LNCaP clone FGC (cell line): ENCODE results near the gene CAPRIN2.
A peak's percentile ranks its signal among the peaks of the same experiment; 100 is the strongest.

Experiments
- DNase-seq: peaks from one replicate; pipeline ENCODE4 v3.0.0-alpha.2; 2011; ENCODE audit warnings: low read depth
- H3K4me3 ChIP-seq: 2 replicates; pipeline ENCODE4 v1.5.1; 2011; ENCODE audit warnings: mild to moderate bottlenecking, low read depth, low read length, control low read depth
- CTCF ChIP-seq: IDR thresholded peaks from 2 replicates; pipeline ENCODE4 v1.5.1; 2012; ENCODE audit warnings: mild to moderate bottlenecking; ENCODE audit not compliant: control insufficient read depth, insufficient read depth; ENCODE audit errors: extremely low read depth

The CAPRIN2 gene

GRCh38 chr12:30764251-30764650 lies 9.5 kb upstream of the CAPRIN2 start:
- H3K4me3 ChIP-seq: no peak overlapping the region
- TF ChIP-seq CTCF: no peak
- no peak for DNase-seq

DNA sequence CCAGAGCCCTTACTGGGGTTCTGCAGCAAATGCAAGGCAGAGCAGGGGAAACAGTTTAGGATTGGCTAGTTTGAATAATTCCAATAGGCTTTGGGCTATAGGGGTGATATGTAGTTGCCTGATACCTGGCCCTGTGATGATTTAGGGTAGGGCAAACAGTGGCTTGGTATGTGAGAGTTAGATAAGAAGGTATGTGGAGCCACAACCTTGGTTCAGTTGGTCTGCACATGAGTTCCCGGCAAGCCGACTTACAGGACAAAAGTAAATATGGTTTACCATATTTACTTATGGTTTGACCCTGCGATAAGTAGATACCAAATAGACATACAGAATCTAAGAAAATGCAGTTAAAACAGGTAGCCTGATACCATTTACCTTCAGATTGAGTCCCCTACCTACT lies 8.3 kb upstream of the CAPRIN2 start:
- no peak overlapping the region for H3K4me3 ChIP-seq
- TF ChIP-seq CTCF: no peak
- no peak for DNase-seq

DNA sequence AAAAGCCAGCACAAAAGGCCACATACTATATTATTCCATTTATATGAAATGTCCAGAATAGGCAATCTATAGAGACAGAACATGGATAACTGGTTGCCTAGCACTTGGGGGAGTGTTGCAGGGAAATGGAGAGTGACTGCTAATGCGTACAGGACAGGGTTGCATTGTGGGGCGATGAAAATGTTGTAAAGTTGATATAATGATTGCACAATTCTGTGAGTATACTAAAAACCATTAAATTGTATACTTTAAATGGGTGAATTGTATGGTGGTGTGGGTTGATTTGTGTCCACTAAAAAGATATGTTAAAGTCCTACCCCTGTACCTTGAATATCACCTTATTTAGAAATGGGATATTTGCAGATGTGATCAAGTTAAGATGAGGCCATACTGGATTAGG lies 7.0 kb upstream of the CAPRIN2 start:
- no peak overlapping the region for H3K4me3 ChIP-seq
- DNase-seq: no peak
- no peak for TF ChIP-seq CTCF

DNA sequence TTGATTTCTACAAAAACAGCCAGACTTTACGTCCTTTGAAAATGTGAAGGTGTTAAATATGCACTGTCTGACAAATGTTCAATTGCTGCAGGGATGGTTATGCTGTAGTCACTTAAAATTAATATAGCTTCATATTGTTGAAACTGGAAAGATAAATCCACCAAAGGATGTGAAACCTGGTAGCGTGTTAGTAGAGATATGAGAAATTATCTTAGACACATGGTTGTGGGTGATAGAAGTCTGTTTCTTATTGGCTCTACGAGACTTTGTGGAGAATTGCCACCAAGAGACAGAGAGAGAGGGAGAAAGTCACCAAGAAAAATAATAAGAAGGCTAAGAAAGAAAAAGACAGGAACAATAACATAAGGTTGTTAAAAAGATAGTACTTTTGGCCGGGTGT lies 2.6 kb upstream of the CAPRIN2 start:
- H3K4me3 ChIP-seq: no peak overlapping the region
- DNase-seq: no peak
- TF ChIP-seq CTCF: no peak

GRCh38 chr12:30756074-30756473 lies 1.3 kb upstream of the CAPRIN2 start:
- no peak overlapping the region for H3K4me3 ChIP-seq
- no peak for DNase-seq
- TF ChIP-seq CTCF: no peak

DNA sequence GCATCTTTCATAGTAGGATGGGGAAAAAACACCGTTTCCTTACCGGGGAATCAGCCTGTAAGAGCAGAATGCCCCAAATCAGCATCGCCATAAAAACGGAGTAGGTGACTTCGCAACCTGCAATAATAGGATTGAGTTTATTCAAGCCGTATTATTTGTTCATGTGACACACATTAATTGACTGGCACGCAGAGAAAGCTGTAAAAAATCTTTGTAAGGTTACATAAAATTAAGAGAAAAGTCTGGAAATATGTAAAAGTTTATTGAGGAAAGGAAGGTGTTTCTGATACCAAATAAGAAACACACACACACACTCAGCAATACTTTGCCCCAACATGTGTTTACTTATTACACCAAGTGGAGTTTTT lies 628 bp upstream of the CAPRIN2 start:
- no peak for TF ChIP-seq CTCF
- H3K4me3 ChIP-seq: peak overlapping the region; percentile 55
- no peak for DNase-seq

DNA sequence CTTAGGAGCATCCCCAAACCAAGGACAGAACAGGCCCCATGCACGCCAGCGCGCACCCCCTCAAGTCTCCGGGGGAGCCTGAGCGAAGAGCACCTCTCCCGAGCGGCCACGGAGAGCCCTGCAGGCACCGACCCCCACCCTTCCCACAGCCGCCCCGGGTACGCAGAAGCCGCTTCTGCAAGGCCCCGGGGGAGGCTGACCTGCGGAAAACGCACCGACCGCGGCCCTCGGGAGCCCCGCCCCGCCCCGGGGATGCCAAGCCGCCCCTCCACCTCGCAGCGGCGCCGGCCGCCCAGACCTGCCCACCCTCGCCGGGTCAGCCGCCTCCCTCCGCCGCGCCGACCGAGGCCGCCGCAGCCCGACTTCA lies 385 bp downstream of the CAPRIN2 start:
- no peak for TF ChIP-seq CTCF

More for the DNA sequence above, 385 bp downstream of the CAPRIN2 start:
- DNase-seq: no peak
- H3K4me3 ChIP-seq: peak overlapping the region; percentile 55
